SK-N-SH (cell line): Measurements from ENCODE around the gene THYN1. TPM values are rescaled to one million over a fixed set of nuclear protein-coding genes. Genes with fewer than 3 reads are reported as not detected.
"Not testable (repeated sequence)": the region's sequence is repeated elsewhere in the genome, so short reads cannot be mapped to it uniquely, and the experiment has no call there.

Experiments used
- CTCF ChIA-PET: fragments of 300-600, 350-600 bp; formaldehyde crosslinking; extraction: SDS; loops from one replicate; lab custom pipeline; 2021; lab: Yijun Ruan, JAX
- POLR2A ChIA-PET: fragments of 350-600 bp; sonication (Branson Sonifier 250); formaldehyde crosslinking; extraction: SDS; loops from one replicate; lab custom pipeline; 2020; ENCODE audit warnings: antibody characterized with exemption, inconsistent platforms; lab: Yijun Ruan, JAX
- DNase-seq: peaks from one replicate; pipeline ENCODE4 v3.0.0; 2012
- H2AFZ ChIP-seq: fragments of 200-600 bp; sonication (generic); 2 replicates; pipeline ENCODE4 v1.8.1; 2016; ENCODE audit warnings: antibody characterized with exemption, mild to moderate bottlenecking, low read depth
- H3F3A ChIP-seq: fragments of 200-600 bp; sonication (generic); replicated peaks from 2 replicates; pipeline ENCODE3; 2016; ENCODE audit warnings: antibody characterized with exemption, mild to moderate bottlenecking; ENCODE audit not compliant: insufficient read depth
- H3K27ac ChIP-seq, 2 experiments: fragments of 200-500 bp in 1 of 2; fragments of 200-600 bp in 1 of 2; sonication (Bioruptor generic) in 1 of 2; sonication (generic), shearing (Covaris generic) in 1 of 2; 2 replicates each; pipeline versions ENCODE4 v1.5.1 to v1.6.1; 2014 to 2016; ENCODE audit warnings: low read depth in 2 of 2, inconsistent platforms in 1 of 2, low read length in 1 of 2, mild to moderate bottlenecking in 1 of 2, mixed read lengths in 1 of 2
- H3K27me3 ChIP-seq: fragments of 200-600 bp; sonication (generic), shearing (Covaris generic); 2 replicates; pipeline ENCODE4 v1.6.1; 2016; ENCODE audit warnings: mixed run types; ENCODE audit not compliant: insufficient read depth
- H3K36me3 ChIP-seq, 2 experiments: fragments of 200-500 bp in 1 of 2; fragments of 200-600 bp in 1 of 2; sonication (Bioruptor generic) in 1 of 2; sonication (generic) in 1 of 2; replicated peaks in 1 of 2; 2 replicates each; pipeline versions ENCODE3 to v1.5.1; 2014 to 2016; ENCODE audit warnings: low read length in 1 of 2, mild to moderate bottlenecking in 1 of 2; ENCODE audit not compliant: insufficient read depth in 2 of 2, control insufficient read depth in 1 of 2
- H3K4me1 ChIP-seq, 2 experiments: fragments of 200-500 bp in 1 of 2; fragments of 200-600 bp in 1 of 2; sonication (Bioruptor generic) in 1 of 2; sonication (generic), shearing (Covaris generic) in 1 of 2; 2 replicates each; pipeline versions ENCODE4 v1.5.1 to v1.6.1; 2014 to 2016; ENCODE audit warnings: low read depth in 1 of 2, low read length in 1 of 2, mixed run types in 1 of 2; ENCODE audit not compliant: insufficient read depth in 2 of 2, control insufficient read depth in 1 of 2
- H3K4me2 ChIP-seq: fragments of 200-600 bp; sonication (generic), shearing (Covaris generic); 2 replicates; pipeline ENCODE4 v1.6.1; 2017; ENCODE audit warnings: mixed run types
- H3K4me3 ChIP-seq, 2 experiments: fragments of 200-500 bp in 1 of 2; fragments of 200-600 bp in 1 of 2; sonication (Bioruptor generic) in 1 of 2; sonication (generic), shearing (Covaris generic) in 1 of 2; 2 replicates each; pipeline versions ENCODE4 v1.5.1 to v1.8.1; 2014 to 2016; ENCODE audit warnings: low read depth in 2 of 2, inconsistent platforms in 1 of 2, low read length in 1 of 2, mild to moderate bottlenecking in 1 of 2, mixed read lengths in 1 of 2, moderate library complexity in 1 of 2
- H3K79me2 ChIP-seq: fragments of 200-600 bp; sonication (generic); 2 replicates; pipeline ENCODE4 v1.8.1; 2017; ENCODE audit warnings: mild to moderate bottlenecking; ENCODE audit not compliant: insufficient read depth
- H3K9ac ChIP-seq: fragments of 200-600 bp; sonication (generic); 2 replicates; pipeline ENCODE4 v1.6.1; 2017; ENCODE audit warnings: mixed run types
- H3K9me2 ChIP-seq: fragments of 200-600 bp; sonication (generic); 2 replicates; pipeline ENCODE4 v1.6.1; 2017; ENCODE audit warnings: mixed run types
- H3K9me3 ChIP-seq: fragments of 200-600 bp; sonication (generic); 2 replicates; pipeline ENCODE4 v1.6.1; 2017; ENCODE audit warnings: mixed run types, mild to moderate bottlenecking, moderate library complexity
- H4K20me1 ChIP-seq: fragments of 200-600 bp; sonication (generic); 2 replicates; pipeline ENCODE4 v1.6.1; 2017; ENCODE audit warnings: mild to moderate bottlenecking, mixed run types; ENCODE audit not compliant: insufficient read depth
- EP300 ChIP-seq, 2 experiments: IDR thresholded peaks; 2 replicates each; pipeline versions ENCODE4 v1.4.0 to v1.6.1; 2012; ENCODE audit warnings: borderline replicate concordance in 1 of 2, low read depth in 1 of 2, low read length in 1 of 2
- FOSL2 ChIP-seq: IDR thresholded peaks from 2 replicates; pipeline ENCODE4 v1.4.0; 2012; ENCODE audit warnings: low read depth, mild to moderate bottlenecking, moderate library complexity, borderline replicate concordance
- MXI1 ChIP-seq: IDR thresholded peaks from 2 replicates; pipeline ENCODE4 v1.6.1; 2012; ENCODE audit warnings: mild to moderate bottlenecking, low read depth, low read length, improper control_type of control experiment
- NFIC ChIP-seq: IDR thresholded peaks from 2 replicates; pipeline ENCODE4 v1.4.0; 2012; ENCODE audit warnings: borderline replicate concordance
- RAD21 ChIP-seq: IDR thresholded peaks from 2 replicates; pipeline ENCODE4 v1.6.1; 2012; ENCODE audit warnings: mild to moderate bottlenecking, low read length
- YY1 ChIP-seq: IDR thresholded peaks from 2 replicates; pipeline ENCODE4 v1.4.0; 2012; ENCODE audit warnings: low read depth, mild to moderate bottlenecking
- WGBS: methylation state at CpG from one replicate; pipeline ENCODE4 v1.1.6; 2017; ENCODE audit warnings: low lambda C conversion rate; 5-methylcytosine and 5-hydroxymethylcytosine counted together
- polyA plus RNA-seq, 3 experiments: library from polyadenylated mRNA; depleted of rRNA; stranded (reverse); fragments of >200 nt; gene quantifications; 2 replicates each; pipeline ENCODE4 v1.2.3, GENCODE V29; 2012
- TF ChIP-seq, protein P1 (sequence below): IDR thresholded peaks from 2 replicates; pipeline ENCODE4 v1.6.1; 2012; ENCODE audit warnings: mild to moderate bottlenecking, low read depth, low read length, moderate library complexity
- TF ChIP-seq, protein P2 (sequence below): IDR thresholded peaks from 2 replicates; pipeline ENCODE4 v1.4.0; 2012; ENCODE audit warnings: low read depth
- TF ChIP-seq, protein P3 (sequence below): IDR thresholded peaks from 2 replicates; pipeline ENCODE4 v1.4.0; 2012; ENCODE audit warnings: low read depth, borderline replicate concordance

THYN1 gene
- polyA plus RNA-seq, 1 of the 3 experiments (the other 2 are of a cell fraction), result 61.8 TPM

DNA sequence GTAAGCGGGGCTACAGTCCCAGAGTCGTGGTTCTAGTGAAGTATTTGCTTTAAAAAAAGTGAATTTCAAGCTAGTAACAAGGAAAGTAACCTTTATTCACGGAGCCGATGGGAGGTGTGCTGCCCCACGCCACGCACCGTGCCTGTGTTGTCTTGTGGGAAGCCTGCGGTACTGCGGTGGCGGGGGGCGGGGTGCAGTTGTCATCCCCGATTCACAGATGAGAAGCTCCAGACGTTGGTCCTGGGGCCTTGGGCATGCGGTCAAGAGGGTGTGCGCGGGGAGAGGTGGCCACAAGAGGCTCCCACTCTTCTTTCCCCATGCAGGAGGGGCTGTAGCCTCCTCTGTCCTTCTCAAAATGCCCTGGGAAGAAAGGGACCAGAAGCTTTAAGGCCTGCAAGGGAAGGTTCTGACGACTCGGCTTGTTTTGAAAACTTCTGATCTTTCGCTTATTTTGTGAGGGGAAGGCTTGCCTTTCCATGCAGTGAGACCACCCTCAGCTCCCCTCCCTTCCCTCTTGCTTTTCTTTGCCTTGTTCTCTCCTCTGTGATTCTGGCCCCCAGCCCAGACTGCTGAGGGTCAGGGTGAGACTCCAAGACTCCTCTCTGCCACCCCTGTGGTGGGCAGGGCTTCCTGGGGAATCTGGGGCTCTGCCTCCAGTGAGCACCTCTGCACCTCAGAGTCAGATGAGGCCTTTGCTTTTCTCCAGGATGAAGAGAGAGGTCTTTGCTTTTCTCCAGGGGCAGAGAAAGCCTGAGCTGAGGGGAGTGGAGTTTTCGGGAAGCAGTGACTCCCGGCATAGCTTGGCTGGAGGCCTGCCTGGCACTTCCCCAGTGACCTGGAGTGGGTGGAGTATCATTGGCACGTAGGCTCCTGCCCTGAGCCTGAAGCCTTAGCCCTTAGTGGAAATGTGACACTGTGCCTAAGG lies 29.2 kb upstream of the THYN1 start (continued):
- no peak for TF ChIP-seq YY1
- TF ChIP-seq, protein P1, sequence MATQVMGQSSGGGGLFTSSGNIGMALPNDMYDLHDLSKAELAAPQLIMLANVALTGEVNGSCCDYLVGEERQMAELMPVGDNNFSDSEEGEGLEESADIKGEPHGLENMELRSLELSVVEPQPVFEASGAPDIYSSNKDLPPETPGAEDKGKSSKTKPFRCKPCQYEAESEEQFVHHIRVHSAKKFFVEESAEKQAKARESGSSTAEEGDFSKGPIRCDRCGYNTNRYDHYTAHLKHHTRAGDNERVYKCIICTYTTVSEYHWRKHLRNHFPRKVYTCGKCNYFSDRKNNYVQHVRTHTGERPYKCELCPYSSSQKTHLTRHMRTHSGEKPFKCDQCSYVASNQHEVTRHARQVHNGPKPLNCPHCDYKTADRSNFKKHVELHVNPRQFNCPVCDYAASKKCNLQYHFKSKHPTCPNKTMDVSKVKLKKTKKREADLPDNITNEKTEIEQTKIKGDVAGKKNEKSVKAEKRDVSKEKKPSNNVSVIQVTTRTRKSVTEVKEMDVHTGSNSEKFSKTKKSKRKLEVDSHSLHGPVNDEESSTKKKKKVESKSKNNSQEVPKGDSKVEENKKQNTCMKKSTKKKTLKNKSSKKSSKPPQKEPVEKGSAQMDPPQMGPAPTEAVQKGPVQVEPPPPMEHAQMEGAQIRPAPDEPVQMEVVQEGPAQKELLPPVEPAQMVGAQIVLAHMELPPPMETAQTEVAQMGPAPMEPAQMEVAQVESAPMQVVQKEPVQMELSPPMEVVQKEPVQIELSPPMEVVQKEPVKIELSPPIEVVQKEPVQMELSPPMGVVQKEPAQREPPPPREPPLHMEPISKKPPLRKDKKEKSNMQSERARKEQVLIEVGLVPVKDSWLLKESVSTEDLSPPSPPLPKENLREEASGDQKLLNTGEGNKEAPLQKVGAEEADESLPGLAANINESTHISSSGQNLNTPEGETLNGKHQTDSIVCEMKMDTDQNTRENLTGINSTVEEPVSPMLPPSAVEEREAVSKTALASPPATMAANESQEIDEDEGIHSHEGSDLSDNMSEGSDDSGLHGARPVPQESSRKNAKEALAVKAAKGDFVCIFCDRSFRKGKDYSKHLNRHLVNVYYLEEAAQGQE, result no peak
- TF ChIP-seq NFIC, result no peak
- no peak for TF ChIP-seq EP300 (IDR thresholded peaks at IDR 0.05; ENCODE audit: borderline replicate concordance in 1 of 2, low read depth in 1 of 2, low read length in 1 of 2)
- TF ChIP-seq RAD21, result no peak
- no peak for TF ChIP-seq FOSL2
- TF ChIP-seq, protein P2, sequence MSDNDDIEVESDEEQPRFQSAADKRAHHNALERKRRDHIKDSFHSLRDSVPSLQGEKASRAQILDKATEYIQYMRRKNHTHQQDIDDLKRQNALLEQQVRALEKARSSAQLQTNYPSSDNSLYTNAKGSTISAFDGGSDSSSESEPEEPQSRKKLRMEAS, result no peak
- TF ChIP-seq, protein P3, sequence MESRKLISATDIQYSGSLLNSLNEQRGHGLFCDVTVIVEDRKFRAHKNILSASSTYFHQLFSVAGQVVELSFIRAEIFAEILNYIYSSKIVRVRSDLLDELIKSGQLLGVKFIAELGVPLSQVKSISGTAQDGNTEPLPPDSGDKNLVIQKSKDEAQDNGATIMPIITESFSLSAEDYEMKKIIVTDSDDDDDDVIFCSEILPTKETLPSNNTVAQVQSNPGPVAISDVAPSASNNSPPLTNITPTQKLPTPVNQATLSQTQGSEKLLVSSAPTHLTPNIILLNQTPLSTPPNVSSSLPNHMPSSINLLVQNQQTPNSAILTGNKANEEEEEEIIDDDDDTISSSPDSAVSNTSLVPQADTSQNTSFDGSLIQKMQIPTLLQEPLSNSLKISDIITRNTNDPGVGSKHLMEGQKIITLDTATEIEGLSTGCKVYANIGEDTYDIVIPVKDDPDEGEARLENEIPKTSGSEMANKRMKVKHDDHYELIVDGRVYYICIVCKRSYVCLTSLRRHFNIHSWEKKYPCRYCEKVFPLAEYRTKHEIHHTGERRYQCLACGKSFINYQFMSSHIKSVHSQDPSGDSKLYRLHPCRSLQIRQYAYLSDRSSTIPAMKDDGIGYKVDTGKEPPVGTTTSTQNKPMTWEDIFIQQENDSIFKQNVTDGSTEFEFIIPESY, result no peak
- TF ChIP-seq MXI1, result no peak
- TF ChIP-seq, all 33 proteins: peak for 0

DNA sequence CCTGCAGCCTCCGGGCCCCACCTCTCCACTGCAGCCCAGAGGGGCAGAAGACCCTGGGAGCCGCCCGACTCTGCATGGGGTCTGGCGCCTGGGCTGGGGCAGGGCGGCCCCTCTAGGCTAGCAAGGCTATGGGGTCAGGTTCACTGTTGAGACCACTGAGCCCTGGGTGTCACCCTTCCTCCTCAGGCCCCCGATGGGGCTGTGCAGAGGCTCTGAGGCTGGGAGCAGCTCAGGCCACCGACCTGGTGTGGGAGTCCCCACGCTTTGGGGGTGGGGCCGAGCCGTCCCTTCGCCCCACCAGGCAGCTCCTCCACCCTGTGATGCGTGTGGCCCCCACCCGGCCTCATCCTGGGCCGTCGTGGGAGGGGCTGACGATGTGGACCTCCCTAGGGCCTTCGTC lies 28.5 kb upstream of the THYN1 start:
- no CpG with 5 or more reads among the region's 17 CpGs for WGBS

More for the DNA sequence above, 28.5 kb upstream of the THYN1 start:
- H3K4me1 ChIP-seq, H3K9ac ChIP-seq, H4K20me1 ChIP-seq, H3K4me2 ChIP-seq, H3K79me2 ChIP-seq, H3K9me3 ChIP-seq, H3F3A ChIP-seq, H3K4me3 ChIP-seq, H3K9me2 ChIP-seq, H3K36me3 ChIP-seq, H3K27ac ChIP-seq, DNase-seq, POLR2A ChIA-PET, H2AFZ ChIP-seq: not testable (repeated sequence)
- CTCF ChIA-PET, result interaction anchor here (1.9 kb wide), 1 partner anchor 8 kb away, joined by 5 read pairs; no protein-coding TSS in a partner anchor
- peaks cover 17% of the 10 kb centered on the region for H3K27me3 ChIP-seq
